DOHH2 (cell line): Measurements from ENCODE around the gene SLC25A18.

Experiments
- H3F3A ChIP-seq: fragments of 200-600 bp; sonication (generic), shearing (Covaris generic); 2 replicates; pipeline ENCODE4 v1.6.0; 2016; ENCODE audit warnings: antibody characterized with exemption, mild to moderate bottlenecking; ENCODE audit not compliant: control insufficient read depth, insufficient read depth
- H3K27ac ChIP-seq: fragments of 200-600 bp; sonication (generic); 2 replicates; pipeline ENCODE4 v1.5.1; 2014; ENCODE audit warnings: low read depth, mild to moderate bottlenecking, low read length, moderate library complexity
- H3K27me3 ChIP-seq: fragments of 200-600 bp; sonication (generic); 2 replicates; pipeline ENCODE4 v1.6.1; 2014; ENCODE audit warnings: mild to moderate bottlenecking, low read length, mixed read lengths; ENCODE audit not compliant: control insufficient read depth
- H3K36me3 ChIP-seq: fragments of 200-600 bp; sonication (generic); 2 replicates; pipeline ENCODE4 v1.6.1; 2014; ENCODE audit warnings: mild to moderate bottlenecking, low read length, moderate library complexity, mixed read lengths; ENCODE audit not compliant: control insufficient read depth
- H3K4me1 ChIP-seq: fragments of 200-600 bp; sonication (generic); 2 replicates; pipeline ENCODE4 v1.6.1; 2014; ENCODE audit warnings: mild to moderate bottlenecking, low read length, mixed read lengths; ENCODE audit not compliant: control insufficient read depth
- H3K4me2 ChIP-seq: fragments of 200-600 bp; sonication (generic); 2 replicates; pipeline ENCODE4 v1.6.0; 2014; ENCODE audit warnings: mild to moderate bottlenecking, low read length, moderate library complexity
- H3K4me3 ChIP-seq: fragments of 200-600 bp; sonication (generic); 2 replicates; pipeline ENCODE4 v1.5.1; 2014; ENCODE audit warnings: mild to moderate bottlenecking, low read length, mixed read lengths
- H3K79me2 ChIP-seq: fragments of 200-600 bp; sonication (generic); 2 replicates; pipeline ENCODE4 v1.6.1; 2014; ENCODE audit warnings: mild to moderate bottlenecking, low read length, mixed read lengths; ENCODE audit not compliant: control insufficient read depth
- H3K9me2 ChIP-seq: fragments of 200-600 bp; sonication (generic); replicated peaks from 2 replicates; pipeline ENCODE4 v1.6.1; 2014; ENCODE audit warnings: mild to moderate bottlenecking, low read length, mixed read lengths; ENCODE audit not compliant: control insufficient read depth
- H3K9me3 ChIP-seq: fragments of 200-600 bp; sonication (generic); 2 replicates; pipeline ENCODE4 v1.6.1; 2014; ENCODE audit warnings: antibody characterized with exemption, low read length, mixed read lengths; ENCODE audit not compliant: control insufficient read depth, insufficient read depth
- H4K20me1 ChIP-seq: fragments of 200-600 bp; sonication (generic); 2 replicates; pipeline ENCODE4 v1.6.0; 2014; ENCODE audit warnings: low read depth, mild to moderate bottlenecking, antibody characterized with exemption, low read length, moderate library complexity; ENCODE audit not compliant: control insufficient read depth, insufficient read depth
- EZH2phosphoT487 ChIP-seq: fragments of 200-600 bp; sonication (generic); IDR thresholded peaks from 2 replicates; pipeline ENCODE4 v1.6.1; 2017; ENCODE audit warnings: borderline replicate concordance, mild to moderate bottlenecking, antibody characterized with exemption, low read length, moderate library complexity, mixed read lengths
- TF ChIP-seq, protein P1 (sequence below): fragments of 200-600 bp; sonication (generic); IDR thresholded peaks from one replicate; pipeline ENCODE4 v1.5.1; 2014; ENCODE audit warnings: antibody characterized with exemption, mild to moderate bottlenecking, low read depth, low read length; ENCODE audit not compliant: poor library complexity, severe bottlenecking

Gene SLC25A18

GRCh38 chr22:17537155-17537554 is 26.1 kb upstream of the SLC25A18 start:
- H3K4me2 ChIP-seq = no peak overlapping the region
- no peaks in the 10 kb centered on the region for H3K79me2 ChIP-seq
- H3K9me2 ChIP-seq = no peaks in the 10 kb centered on the region
- H3K4me3 ChIP-seq = no peak overlapping the region
- no peaks in the 10 kb centered on the region for H3F3A ChIP-seq
- H3K27me3 ChIP-seq = no peaks in the 10 kb centered on the region
- H3K4me1 ChIP-seq = peaks cover 4% of the 10 kb centered on the region; the same call in 1 of the 2 replicates
- no peaks in the 10 kb centered on the region for H4K20me1 ChIP-seq
- peaks cover 21% of the 10 kb centered on the region; the same call in 1 of the 2 replicates for H3K36me3 ChIP-seq
- H3K9me3 ChIP-seq = no peaks in the 10 kb centered on the region
- no peak for TF ChIP-seq EZH2phosphoT487
- TF ChIP-seq, protein P1, sequence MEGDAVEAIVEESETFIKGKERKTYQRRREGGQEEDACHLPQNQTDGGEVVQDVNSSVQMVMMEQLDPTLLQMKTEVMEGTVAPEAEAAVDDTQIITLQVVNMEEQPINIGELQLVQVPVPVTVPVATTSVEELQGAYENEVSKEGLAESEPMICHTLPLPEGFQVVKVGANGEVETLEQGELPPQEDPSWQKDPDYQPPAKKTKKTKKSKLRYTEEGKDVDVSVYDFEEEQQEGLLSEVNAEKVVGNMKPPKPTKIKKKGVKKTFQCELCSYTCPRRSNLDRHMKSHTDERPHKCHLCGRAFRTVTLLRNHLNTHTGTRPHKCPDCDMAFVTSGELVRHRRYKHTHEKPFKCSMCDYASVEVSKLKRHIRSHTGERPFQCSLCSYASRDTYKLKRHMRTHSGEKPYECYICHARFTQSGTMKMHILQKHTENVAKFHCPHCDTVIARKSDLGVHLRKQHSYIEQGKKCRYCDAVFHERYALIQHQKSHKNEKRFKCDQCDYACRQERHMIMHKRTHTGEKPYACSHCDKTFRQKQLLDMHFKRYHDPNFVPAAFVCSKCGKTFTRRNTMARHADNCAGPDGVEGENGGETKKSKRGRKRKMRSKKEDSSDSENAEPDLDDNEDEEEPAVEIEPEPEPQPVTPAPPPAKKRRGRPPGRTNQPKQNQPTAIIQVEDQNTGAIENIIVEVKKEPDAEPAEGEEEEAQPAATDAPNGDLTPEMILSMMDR = no peak
- no peak overlapping the region for H3K27ac ChIP-seq

DNA sequence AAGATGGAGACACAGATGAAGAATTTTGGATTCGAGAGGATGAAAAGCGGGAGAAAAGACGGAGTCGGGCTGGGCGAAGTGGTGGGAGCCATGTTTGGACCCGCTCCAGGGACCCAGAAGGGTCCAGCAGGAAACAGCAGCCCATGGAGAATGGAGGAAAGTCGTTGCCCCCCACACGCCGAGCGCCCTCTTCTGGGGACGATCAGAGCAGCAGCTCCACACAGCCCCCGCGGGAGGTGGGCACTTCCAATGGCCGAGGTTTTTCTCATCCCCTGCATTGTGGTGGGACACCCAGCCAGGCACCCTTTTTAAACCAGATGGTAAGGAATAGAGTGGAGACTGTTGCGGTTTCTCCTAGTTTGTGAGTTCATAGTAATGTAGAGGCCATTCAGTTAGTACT is 22.8 kb upstream of the SLC25A18 start:
- H3K4me1 ChIP-seq = peaks cover 4% of the 10 kb centered on the region; the same call in 1 of the 2 replicates
- H3K79me2 ChIP-seq = no peaks in the 10 kb centered on the region
- no peaks in the 10 kb centered on the region for H3F3A ChIP-seq
- H3K27ac ChIP-seq = no peak overlapping the region
- H3K36me3 ChIP-seq = peaks cover 31% of the 10 kb centered on the region
- no peak overlapping the region for H3K4me3 ChIP-seq
- TF ChIP-seq, protein P1 = peak; percentile 49
- TF ChIP-seq EZH2phosphoT487 = no peak
- H3K9me2 ChIP-seq = no peaks in the 10 kb centered on the region
- H3K9me3 ChIP-seq = no peaks in the 10 kb centered on the region
- no peak overlapping the region for H3K4me2 ChIP-seq
- no peaks in the 10 kb centered on the region for H3K27me3 ChIP-seq
- no peaks in the 10 kb centered on the region for H4K20me1 ChIP-seq

DNA sequence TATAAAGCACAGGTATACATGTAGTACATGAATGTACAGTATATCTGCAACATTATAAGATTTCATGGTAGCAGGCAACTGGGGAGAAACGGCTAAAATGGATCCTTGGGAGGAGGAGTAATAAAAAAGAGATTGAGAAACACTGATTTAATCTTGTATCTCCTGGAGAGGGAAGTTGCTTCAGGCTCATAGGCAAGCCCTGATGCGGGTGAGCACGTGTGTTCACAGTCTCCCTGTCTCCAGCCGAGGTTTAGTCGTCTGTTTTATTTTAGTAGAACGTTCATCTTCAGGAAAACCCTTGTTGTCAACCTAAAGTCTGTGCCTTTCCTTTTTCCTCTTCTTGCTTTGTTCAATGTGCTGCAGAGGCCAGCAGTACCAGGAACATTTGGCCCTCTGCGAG is 21.8 kb upstream of the SLC25A18 start:
- no peak overlapping the region for H3K4me3 ChIP-seq
- no peaks in the 10 kb centered on the region for H3K9me3 ChIP-seq

More for the DNA sequence above, 21.8 kb upstream of the SLC25A18 start:
- Histone ChIP-seq H3K27me3 (no peaks in the 10 kb centered on the region), H3K4me1 (peaks cover 4% of the 10 kb centered on the region; the same call in 1 of the 2 replicates), H3K79me2 (no peaks in the 10 kb centered on the region), H3F3A (no peaks in the 10 kb centered on the region), H3K9me2 (no peaks in the 10 kb centered on the region), H4K20me1 (no peaks in the 10 kb centered on the region), H3K27ac (no peak overlapping the region), H3K36me3 (peaks cover 31% of the 10 kb centered on the region), H3K4me2 (no peak overlapping the region)
- no peak for TF ChIP-seq EZH2phosphoT487
- TF ChIP-seq, protein P1 = no peak
